Measurements from ENCODE around the gene RPL22L1. TPM values are rescaled to one million over a fixed set of nuclear protein-coding genes. Genes with fewer than 3 reads are reported as not detected.

Gene RPL22L1
- total RNA-seq, 1 experiment from 2014 or later, result 409 TPM

DNA sequence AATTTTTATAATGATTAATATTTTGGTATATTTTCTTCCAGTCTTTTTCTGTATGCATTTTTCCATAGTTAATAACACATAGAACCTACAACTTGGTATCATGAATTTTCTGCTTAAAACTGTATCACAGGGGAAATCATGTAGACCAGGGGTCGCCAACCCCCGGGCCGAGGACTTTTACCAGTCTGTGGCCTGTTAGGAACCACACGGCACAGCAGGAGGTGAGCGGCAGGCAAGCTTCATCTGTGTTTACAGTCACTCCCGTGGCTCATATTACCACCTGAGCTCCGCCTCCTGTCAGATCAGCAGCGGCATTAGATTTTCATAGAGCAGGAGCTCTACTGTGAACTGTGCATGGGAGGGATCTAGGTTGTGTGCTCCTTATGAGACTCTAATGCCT, 54.7 kb downstream of the RPL22L1 start:
- intact Hi-C loops (cut with micrococcal nuclease), result no loop called here
- Mint-ChIP-seq H3K36me3 (ENCODE audit: insufficient read depth, unreplicated experiment) (no peaks in the 10 kb centered on the region), H3K9me3 (ENCODE audit: unreplicated experiment) (no peaks in the 10 kb centered on the region), H3K4me1 (ENCODE audit: insufficient read depth, unreplicated experiment) (peaks cover 20% of the 10 kb centered on the region), H3K27ac (ENCODE audit: low read depth, unreplicated experiment) (no peak overlapping the region), H3K4me3 (ENCODE audit: unreplicated experiment) (no peak overlapping the region), H3K27me3 (ENCODE audit: insufficient read depth, unreplicated experiment) (no peaks in the 10 kb centered on the region)
- POLR2A ChIA-PET, result interaction anchor here (0.9 kb wide), 1 partner anchor 11 kb away, joined by 3 read pairs; no protein-coding TSS in a partner anchor
- TF ChIP-seq, protein P1, sequence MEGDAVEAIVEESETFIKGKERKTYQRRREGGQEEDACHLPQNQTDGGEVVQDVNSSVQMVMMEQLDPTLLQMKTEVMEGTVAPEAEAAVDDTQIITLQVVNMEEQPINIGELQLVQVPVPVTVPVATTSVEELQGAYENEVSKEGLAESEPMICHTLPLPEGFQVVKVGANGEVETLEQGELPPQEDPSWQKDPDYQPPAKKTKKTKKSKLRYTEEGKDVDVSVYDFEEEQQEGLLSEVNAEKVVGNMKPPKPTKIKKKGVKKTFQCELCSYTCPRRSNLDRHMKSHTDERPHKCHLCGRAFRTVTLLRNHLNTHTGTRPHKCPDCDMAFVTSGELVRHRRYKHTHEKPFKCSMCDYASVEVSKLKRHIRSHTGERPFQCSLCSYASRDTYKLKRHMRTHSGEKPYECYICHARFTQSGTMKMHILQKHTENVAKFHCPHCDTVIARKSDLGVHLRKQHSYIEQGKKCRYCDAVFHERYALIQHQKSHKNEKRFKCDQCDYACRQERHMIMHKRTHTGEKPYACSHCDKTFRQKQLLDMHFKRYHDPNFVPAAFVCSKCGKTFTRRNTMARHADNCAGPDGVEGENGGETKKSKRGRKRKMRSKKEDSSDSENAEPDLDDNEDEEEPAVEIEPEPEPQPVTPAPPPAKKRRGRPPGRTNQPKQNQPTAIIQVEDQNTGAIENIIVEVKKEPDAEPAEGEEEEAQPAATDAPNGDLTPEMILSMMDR (IDR thresholded peaks at IDR 0.05; ENCODE audit: unreplicated experiment), result no peak
- BruUV-seq (replicated peaks), result no TSS peak
- CTCF ChIA-PET, result interaction anchor here (0.8 to 7.8 kb wide), 7 partner anchors 11 to 739 kb away, joined by 3 to 435 read pairs (median 4); partner anchors contain the start of gene CLDN11
- DNase-seq (ENCODE audit: unreplicated experiment), result peak; percentile 66

Other genes with a start within 250 kb of the RPL22L1 start
- gene EIF5A2, start 38.4 kb upstream of the RPL22L1 start, total RNA-seq (2022), result 6.0 and 15.0 TPM in 2 replicates
- gene SLC2A2, start 156.5 kb upstream of the RPL22L1 start, total RNA-seq (2022), result not detected in 2 replicates

All from MCF 10A (cell line).